WI38 (cell line): ENCODE measurements around the gene TNIP2.

Experiments used
- H3K4me3 ChIP-seq: 2 replicates; pipeline ENCODE4 v1.5.1; 2011; ENCODE audit warnings: low read depth, mild to moderate bottlenecking, control low read depth, low read length
- CTCF ChIP-seq: IDR thresholded peaks from 2 replicates; pipeline ENCODE4 v1.5.1; 2012; ENCODE audit warnings: low read depth, mild to moderate bottlenecking, control low read depth, low read length

Gene TNIP2

GRCh38 chr4:2714061-2714770 lies 41.9 kb downstream of the TNIP2 start:
- no peak overlapping the region for H3K4me3 ChIP-seq
- no peak for TF ChIP-seq CTCF

- no peak for TF ChIP-seq CTCF
- no peak overlapping the region for H3K4me3 ChIP-seq
Observed at GRCh38 chr4:2713337-2713736, 42.8 kb downstream of the TNIP2 start.

GRCh38 chr4:2712261-2712842 lies 43.8 kb downstream of the TNIP2 start:
- TF ChIP-seq CTCF: no peak
- H3K4me3 ChIP-seq: no peak overlapping the region

GRCh38 chr4:2702770-2703169 lies 53.4 kb downstream of the TNIP2 start:
- no peak overlapping the region for H3K4me3 ChIP-seq
- no peak for TF ChIP-seq CTCF

- no peak for TF ChIP-seq CTCF
- no peak overlapping the region for H3K4me3 ChIP-seq
Observed at GRCh38 chr4:2702361-2702760, 53.8 kb downstream of the TNIP2 start.

GRCh38 chr4:2700031-2700430 lies 56.1 kb downstream of the TNIP2 start:
- TF ChIP-seq CTCF: no peak
- no peak overlapping the region for H3K4me3 ChIP-seq

GRCh38 chr4:2699534-2699933 lies 56.6 kb downstream of the TNIP2 start:
- no peak overlapping the region for H3K4me3 ChIP-seq

More at GRCh38 chr4:2699534-2699933, 56.6 kb downstream of the TNIP2 start:
- TF ChIP-seq CTCF: no peak
